C4-2B (cell line): ENCODE measurements around the gene OSER1.

ENCODE experiments used
- CTCF ChIP-seq: fragments of 450-650 bp; conservative IDR thresholded peaks from 2 replicates; pipeline ENCODE4 v1.5.1; 2017; ENCODE audit warnings: mild to moderate bottlenecking
- ZFX ChIP-seq: fragments of 450-650 bp; IDR thresholded peaks from 2 replicates; pipeline ENCODE4 v1.6.1; 2017

GRCh38 chr20:44199877-44200276 is 10.7 kb downstream of the OSER1 start:
- TF ChIP-seq CTCF = no peak
- TF ChIP-seq ZFX = no peak
